BE2C (cell line): ENCODE data around the gene HECW1.

Experiments used
- DNase-seq: peaks from one replicate; pipeline ENCODE4 v3.0.0-alpha.2; 2020
- H3K27me3 ChIP-seq: fragments of 250-450 bp; sonication (Bioruptor Pico); 2 replicates; pipeline ENCODE4 v1.5.1; 2020; ENCODE audit warnings: mild to moderate bottlenecking
- H3K36me3 ChIP-seq: fragments of 250-450 bp; sonication (Bioruptor Pico); 2 replicates; pipeline ENCODE4 v1.5.1; 2020; ENCODE audit warnings: mild to moderate bottlenecking
- H3K4me1 ChIP-seq: fragments of 250-450 bp; sonication (Bioruptor Pico); 2 replicates; pipeline ENCODE4 v1.5.1; 2020
- H3K4me3 ChIP-seq: 2 replicates; pipeline ENCODE4 v1.5.1; 2011; ENCODE audit warnings: low read depth, low read length
- H3K9me3 ChIP-seq: fragments of 250-450 bp; sonication (Bioruptor Pico); 2 replicates; pipeline ENCODE4 v1.5.1; 2020
- CTCF ChIP-seq: IDR thresholded peaks from 2 replicates; pipeline ENCODE4 v1.5.1; 2012; ENCODE audit warnings: mild to moderate bottlenecking, low read depth, low read length

Gene HECW1

DNA sequence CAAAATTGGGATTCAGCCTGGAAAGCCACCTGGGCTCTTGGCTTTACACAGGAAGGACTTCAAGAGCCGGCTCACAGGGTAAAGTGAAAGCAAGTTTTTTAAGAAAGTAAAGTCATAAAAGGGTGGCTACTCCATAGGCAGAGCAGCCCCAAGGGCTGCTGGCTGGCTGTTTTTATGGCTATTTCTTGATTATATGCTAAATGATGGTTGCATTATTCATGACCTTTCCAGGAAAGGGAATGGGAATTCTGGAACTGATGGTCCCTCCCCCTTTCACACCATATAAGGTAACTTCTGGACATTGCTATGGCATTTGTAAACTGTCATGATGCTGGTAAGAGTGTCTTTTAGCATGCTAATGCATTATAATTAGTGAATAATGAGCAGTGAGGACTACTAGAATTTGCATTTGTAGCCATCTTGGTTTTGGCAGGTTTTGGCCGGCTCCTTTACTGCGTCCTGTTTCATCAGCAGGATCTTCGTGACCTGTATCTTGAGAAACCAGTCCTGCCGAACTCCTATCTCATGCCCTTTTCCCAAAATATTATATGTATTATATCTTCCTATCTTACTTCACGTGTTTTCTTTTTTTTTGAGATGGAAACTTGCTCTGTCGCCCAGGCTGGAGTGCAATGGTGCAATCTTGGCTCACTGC is 80.5 kb downstream of the HECW1 start:
- no peak for TF ChIP-seq CTCF
- no peak overlapping the region for H3K4me3 ChIP-seq
- peaks cover 23% of the 10 kb centered on the region for H3K27me3 ChIP-seq
- H3K9me3 ChIP-seq = no peaks in the 10 kb centered on the region
- H3K4me1 ChIP-seq = no peaks in the 10 kb centered on the region
- H3K36me3 ChIP-seq = no peaks in the 10 kb centered on the region
- no peak for DNase-seq

GRCh38 chr7:43193893-43194292 is 81.4 kb downstream of the HECW1 start:
- H3K27me3 ChIP-seq = peaks cover 23% of the 10 kb centered on the region
- no peak for DNase-seq
- TF ChIP-seq CTCF = no peak
- no peaks in the 10 kb centered on the region for H3K4me1 ChIP-seq
- H3K4me3 ChIP-seq = no peak overlapping the region
- H3K36me3 ChIP-seq = no peaks in the 10 kb centered on the region
- H3K9me3 ChIP-seq = no peaks in the 10 kb centered on the region

DNA sequence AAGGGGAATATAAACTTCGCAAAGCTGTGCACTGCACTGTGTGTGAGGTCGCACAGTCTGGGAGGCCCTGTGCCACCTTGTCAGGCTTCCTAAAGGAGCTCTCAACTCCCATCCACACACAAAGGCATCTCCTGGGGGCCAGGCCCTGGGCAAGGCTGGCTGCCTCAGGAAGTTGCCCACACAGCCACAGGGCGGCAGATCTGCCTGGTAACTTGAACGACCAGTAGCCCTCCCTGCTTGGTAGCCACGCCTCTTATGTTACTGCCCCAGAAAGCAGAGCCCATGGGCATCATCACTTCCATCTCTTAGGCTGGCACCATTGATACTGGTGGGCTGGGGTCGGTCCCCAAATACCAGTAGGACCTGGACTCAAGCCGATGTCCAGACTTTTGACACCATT is 82.8 kb downstream of the HECW1 start:
- no peaks in the 10 kb centered on the region for H3K4me1 ChIP-seq
- DNase-seq = no peak
- no peaks in the 10 kb centered on the region for H3K36me3 ChIP-seq
- H3K9me3 ChIP-seq = no peaks in the 10 kb centered on the region
- H3K4me3 ChIP-seq = no peak overlapping the region
- no peak for TF ChIP-seq CTCF
- peaks cover 23% of the 10 kb centered on the region for H3K27me3 ChIP-seq

GRCh38 chr7:43195768-43196167 is 83.3 kb downstream of the HECW1 start:
- H3K4me3 ChIP-seq = no peak overlapping the region
- peaks cover 27% of the 10 kb centered on the region for H3K27me3 ChIP-seq
- no peaks in the 10 kb centered on the region for H3K36me3 ChIP-seq
- no peaks in the 10 kb centered on the region for H3K9me3 ChIP-seq
- H3K4me1 ChIP-seq = no peaks in the 10 kb centered on the region
- no peak for DNase-seq
- no peak for TF ChIP-seq CTCF

DNA sequence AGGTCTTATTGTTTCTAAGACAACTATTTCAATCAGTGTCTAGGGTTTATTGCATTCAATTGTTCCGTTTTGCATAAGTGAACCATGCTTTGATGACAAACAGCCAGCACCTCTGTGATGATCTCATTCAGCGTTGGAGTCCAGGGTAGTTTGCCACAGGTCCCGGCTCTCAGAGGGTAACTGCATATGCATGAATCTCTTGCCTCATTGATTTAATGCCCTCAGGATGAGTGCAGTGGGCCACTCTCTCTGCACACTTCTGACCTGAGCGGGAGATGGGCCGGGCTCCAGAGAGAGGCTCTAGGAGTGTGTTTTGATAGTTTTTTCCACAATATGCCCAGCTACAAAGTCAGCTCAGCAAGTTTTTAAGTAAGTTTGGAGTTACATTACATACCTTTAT is 83.9 kb downstream of the HECW1 start:
- Histone ChIP-seq H3K36me3 (no peaks in the 10 kb centered on the region), H3K9me3 (no peaks in the 10 kb centered on the region), H3K4me3 (no peak overlapping the region), H3K4me1 (no peaks in the 10 kb centered on the region), H3K27me3 (peaks cover 30% of the 10 kb centered on the region)
- no peak for DNase-seq
- TF ChIP-seq CTCF = no peak

- no peaks in the 10 kb centered on the region for H3K36me3 ChIP-seq
- DNase-seq = no peak
- no peak overlapping the region for H3K4me3 ChIP-seq
- TF ChIP-seq CTCF = no peak
- no peaks in the 10 kb centered on the region for H3K9me3 ChIP-seq
- H3K27me3 ChIP-seq = peaks cover 30% of the 10 kb centered on the region
- no peaks in the 10 kb centered on the region for H3K4me1 ChIP-seq
These were observed 85.6 kb downstream of the HECW1 start for GRCh38 chr7:43198016-43198415.
